Skeletal muscle cell (primary cell): Measurements from ENCODE around the gene ENOX2.
"Not testable (repeated sequence)": the region's sequence is repeated elsewhere in the genome, so short reads cannot be mapped to it uniquely, and the experiment has no call there.

Source experiments
- DNase-seq: peaks from one replicate; pipeline ENCODE4 v3.0.0-alpha.2; 2010; ENCODE audit warnings: low read depth
- H3K4me3 ChIP-seq: 2 replicates; pipeline ENCODE4 v1.5.1; 2011; ENCODE audit warnings: low read depth, mild to moderate bottlenecking, control low read depth, low read length, moderate library complexity

The ENOX2 gene

DNA sequence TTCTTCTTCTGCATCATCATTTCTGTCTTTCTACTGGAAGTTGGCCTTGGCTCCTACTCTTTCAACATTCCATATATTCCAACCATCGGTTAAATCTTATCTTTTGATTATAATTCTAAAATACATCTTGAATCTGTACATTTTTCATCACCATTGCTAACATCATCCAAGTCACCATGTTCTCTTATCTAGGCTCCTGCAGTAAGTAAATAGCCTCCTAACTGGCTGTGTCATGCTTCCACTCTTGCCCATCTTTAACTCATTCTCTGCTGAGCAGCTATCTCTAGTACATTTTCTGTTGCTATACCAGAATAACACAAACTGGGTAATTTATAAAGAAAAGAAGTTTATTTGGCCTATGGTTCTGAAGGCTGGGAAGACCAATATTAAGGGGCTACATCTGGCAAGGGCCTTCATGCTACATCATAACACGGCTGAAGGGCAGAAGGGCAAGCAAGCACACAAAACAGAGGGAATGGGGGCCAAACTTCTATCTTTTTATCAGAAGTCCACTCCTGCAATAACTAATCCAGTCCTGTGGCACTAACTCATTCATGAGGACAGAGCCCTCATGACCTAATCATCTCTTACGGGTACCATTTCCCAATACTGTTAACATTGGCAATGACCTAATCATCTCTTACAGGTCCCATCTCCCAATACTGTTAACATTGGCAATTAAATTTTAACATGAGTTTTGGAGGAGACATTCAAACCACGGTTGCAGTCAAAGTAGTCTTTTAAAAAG is 72.2 kb downstream of the ENOX2 start:
- no peak overlapping the region for H3K4me3 ChIP-seq
- DNase-seq, result no peak

DNA sequence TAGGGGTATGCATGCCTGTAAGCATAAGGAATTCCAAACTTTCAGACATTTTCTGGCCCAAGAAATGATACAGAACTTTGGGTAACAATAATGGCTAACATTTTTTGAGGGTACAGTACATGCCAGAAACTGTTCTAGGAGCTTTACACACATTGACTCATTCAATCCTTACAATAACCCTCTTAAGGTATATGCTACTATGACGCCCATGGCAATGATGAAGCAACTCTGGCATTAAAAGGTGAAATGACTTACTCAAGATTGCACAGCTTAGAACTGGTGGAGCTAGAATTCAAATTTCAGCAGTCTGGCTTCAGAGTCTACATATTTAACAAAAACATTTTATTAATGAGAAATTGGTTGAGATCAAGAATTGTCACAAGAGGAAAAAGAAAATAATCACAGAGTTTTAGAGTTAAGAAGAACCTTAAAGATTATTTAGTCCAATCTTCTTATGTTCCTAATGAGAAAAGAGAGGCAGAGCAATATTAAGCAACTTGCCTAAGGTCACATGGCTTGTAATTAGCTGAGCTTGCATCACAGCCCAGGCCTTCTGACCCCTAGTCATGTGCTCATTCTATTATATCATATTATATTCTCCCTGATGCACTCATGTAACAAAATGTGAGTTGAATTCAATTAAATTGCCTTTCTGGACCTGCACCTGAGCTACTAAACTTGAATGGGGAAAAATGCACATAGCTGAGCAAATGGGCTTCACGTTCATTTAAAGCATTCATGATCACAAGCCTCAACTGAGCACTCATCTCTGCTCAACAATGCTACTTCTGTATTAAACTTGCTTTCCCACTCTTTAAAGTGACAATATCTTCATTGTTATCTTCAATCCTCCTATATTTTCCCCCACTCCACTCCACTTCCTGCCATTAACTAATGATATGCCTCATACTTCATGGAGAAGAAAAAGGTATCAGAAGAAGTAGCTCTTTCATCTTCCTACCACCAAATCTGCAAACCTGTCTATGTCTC is 73.2 kb downstream of the ENOX2 start:
- no peak for DNase-seq
- no peak overlapping the region for H3K4me3 ChIP-seq

DNA sequence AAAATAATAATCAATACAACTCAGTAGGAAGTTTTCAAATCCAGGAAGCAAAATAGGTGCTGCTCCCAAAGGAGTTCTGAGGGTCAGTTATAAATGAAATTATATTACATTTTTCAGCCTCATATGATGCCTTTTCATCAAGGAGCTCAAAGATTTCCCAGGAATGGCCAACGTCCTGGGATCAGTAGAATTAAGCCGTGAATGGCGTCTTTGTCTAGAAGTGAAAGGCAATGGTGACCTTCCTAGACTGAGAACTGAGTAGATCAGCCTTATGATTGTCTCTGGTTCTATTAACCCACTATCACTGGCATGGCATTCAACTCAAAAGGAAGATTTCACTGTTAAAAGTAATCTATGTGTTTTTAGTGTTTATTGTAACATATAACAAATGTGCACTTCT is 74.4 kb downstream of the ENOX2 start:
- no peak overlapping the region for H3K4me3 ChIP-seq
- no peak for DNase-seq

DNA sequence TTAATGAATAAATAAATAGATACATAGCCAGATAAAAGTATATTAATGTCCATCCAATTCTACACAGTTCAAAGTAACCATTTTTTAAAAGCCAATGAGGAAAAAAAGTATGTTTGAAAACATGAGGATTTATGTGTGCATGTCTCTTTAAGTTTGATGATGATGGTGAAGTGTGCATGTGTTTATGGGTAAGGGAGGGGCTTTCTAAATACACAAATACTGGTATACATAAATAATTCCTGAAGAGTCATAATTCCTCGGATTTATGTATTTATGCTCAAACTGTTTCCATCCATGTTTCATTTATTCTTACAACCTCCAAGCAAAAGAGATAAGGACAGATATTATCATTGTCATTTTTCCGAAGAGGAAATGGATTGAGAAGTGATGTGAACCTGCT is 75.4 kb downstream of the ENOX2 start:
- H3K4me3 ChIP-seq, result no peak overlapping the region
- no peak for DNase-seq

DNA sequence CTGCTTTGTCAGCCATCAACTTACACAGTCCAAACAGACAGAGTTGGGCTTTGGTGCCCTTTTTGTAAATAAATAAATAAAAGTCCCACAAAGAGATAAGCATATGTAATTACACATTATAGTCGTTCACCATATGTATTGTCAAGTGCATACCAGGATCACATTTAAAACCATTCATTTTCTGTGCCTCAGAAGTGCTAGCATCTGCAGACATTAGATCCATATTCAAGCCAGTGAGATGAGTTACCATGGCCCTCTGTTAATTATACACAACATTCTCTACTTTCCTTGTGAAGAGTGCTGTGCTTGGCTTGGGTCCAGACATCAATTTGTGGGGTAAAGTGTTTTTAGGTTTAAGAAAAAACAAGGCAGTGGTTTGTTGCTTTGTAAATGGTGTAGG is 76.8 kb downstream of the ENOX2 start:
- no peak for DNase-seq
- H3K4me3 ChIP-seq, result no peak overlapping the region

DNA sequence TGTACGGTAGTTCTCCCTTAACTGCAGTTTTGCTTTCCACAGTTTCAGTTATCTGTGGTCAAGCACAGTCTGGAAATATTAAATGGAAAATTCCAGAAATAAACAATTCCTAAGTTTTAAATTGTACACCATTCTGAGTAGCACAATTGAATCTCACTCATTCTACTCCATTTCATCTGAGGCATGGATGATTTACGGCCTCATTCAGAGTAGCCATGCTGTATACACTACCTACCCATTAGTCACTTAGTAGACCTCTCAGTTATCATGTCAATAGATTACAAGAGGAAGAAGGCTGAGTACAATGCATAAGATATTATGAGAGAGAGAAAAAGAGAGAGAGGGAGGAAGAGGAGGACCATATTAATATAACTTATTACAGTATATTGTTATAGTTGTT is 77.5 kb downstream of the ENOX2 start:
- no peak for DNase-seq
- no peak overlapping the region for H3K4me3 ChIP-seq

DNA sequence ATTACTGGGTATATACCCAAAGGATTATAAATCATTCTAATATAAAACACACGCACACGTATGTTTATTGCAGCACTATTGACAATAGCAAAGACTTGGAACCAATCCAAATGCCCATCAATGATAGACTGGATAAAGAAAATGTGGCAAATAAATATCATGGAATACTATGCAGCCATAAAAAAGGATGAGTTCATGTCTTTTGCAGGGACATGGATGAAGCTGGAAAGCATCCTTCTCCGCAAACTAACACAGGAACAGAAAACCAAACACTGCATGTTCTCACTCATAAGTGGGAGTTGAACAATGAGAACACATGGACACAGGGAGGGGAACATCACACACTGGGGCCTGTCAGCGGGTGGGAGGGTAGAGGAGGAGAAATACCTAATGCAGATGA is 83.6 kb downstream of the ENOX2 start:
- DNase-seq, H3K4me3 ChIP-seq: not testable (repeated sequence)

DNA sequence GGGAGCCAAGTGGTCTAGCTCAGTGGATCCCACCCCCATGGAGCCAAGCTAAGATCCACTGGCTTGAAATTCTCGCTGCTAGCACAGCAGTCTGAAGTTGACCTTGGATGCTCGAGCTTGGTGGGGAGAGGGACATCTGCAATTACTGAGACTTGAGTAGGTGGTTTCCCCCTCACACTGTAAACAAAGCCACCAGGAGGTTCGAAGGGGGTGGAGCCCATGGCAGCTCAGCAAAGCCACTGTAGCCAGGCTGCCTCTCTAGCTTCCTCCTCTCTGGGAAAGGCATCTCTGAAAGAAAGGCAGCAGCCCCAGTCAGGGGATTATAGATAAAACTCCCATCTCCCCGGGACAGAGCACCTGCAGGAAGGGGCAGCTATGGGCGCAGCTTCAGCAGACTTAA is 89.1 kb downstream of the ENOX2 start:
- not testable (repeated sequence) for H3K4me3 ChIP-seq, DNase-seq

DNA sequence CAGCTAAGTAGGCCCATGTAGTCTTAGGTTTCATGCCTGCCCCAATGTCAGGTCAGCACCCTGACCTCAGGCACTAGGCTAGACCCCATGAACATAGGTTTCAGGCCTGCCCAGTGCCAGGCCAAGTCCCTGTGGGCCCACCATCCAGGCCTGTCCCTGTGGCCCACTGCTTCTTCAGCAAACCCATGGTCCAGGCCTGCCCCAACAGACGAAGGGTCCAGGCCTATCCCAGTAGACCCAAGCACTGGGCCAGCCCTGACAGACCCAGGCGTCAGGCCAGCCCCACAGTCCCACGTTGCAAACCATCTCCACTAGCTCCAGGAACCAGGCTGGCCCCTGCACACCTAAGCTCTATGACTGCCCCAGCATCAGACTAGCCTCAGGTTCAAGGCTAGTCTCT is 92.4 kb downstream of the ENOX2 start:
- DNase-seq, result no peak
- no peak overlapping the region for H3K4me3 ChIP-seq

DNA sequence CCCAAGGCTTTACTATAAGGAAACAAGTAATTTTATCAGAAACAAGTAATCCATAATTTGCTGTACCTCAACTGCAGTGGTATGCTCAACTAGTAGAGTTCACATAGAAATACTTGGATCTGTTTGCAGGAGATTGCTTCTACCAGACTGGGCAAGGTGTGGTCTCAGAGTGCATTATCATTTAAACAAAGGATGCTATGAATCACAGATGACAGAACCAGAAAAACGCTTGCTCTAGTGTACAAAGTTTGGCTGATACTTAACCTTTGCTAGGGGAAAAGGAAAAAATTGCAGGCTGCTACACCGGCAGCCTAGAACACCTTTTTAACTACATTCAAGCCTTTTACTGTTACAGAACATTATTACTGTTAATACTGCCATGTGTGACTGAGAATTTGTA is 97.1 kb downstream of the ENOX2 start:
- H3K4me3 ChIP-seq, result no peak overlapping the region
- DNase-seq, result no peak

DNA sequence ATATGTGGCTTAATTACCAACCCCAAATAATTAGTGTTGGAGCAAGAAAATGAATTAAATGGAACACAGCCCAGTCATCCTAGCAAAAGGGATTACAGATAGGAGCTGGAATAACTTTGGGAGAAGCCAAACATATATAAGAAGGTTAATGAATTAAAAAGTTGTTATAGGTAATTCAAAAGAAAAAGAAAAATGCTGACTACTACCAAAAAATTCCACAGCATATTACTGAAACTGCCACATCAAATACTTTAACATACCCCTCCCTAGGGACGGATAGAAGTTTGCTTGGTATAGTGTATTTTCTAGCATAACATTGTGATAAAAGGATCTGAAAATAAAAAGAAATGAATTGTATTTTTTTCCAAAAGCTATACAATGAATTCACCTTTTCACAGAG is 99.5 kb downstream of the ENOX2 start:
- DNase-seq, result no peak
- H3K4me3 ChIP-seq, result no peak overlapping the region

DNA sequence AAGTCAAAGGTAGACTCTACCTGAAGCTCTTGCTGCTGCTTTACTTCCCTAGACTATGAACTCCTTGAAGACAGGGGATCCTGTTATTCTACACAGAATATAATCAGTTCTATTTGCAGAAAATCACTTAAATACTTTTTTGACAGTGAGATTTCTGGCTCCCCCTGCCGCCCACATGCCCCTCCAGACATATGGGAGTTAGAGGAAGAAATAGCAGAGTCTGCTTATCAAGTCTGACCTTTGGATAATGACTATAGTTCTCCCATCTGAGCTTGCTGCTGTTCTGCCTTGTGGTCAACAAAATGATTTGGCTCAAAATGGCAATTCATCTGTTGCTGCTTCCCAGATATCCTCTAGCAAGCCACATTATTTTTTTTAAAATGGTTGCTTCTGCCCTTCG is 101.1 kb downstream of the ENOX2 start:
- DNase-seq, result no peak
- H3K4me3 ChIP-seq, result no peak overlapping the region

DNA sequence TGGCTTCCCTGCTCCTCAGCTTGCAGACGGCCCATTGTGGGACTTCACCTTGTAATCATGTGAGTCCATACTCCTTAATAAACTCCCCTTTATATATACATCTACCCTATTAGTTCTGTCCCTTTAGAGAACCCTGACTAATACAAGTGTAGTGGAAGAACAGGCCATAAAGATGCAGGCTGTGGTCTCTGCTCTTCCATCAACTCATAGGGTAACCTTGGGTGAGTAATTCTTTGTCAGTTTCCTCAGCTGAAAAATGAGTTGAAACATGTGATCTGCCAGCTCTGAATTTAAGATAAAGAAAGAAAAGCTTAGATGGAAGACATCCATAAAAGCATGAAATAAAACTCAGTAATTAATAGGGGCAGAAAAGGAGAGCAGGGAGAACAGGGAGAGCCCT is 103.6 kb downstream of the ENOX2 start:
- DNase-seq, result peak; percentile 9
- H3K4me3 ChIP-seq, result no peak overlapping the region

DNA sequence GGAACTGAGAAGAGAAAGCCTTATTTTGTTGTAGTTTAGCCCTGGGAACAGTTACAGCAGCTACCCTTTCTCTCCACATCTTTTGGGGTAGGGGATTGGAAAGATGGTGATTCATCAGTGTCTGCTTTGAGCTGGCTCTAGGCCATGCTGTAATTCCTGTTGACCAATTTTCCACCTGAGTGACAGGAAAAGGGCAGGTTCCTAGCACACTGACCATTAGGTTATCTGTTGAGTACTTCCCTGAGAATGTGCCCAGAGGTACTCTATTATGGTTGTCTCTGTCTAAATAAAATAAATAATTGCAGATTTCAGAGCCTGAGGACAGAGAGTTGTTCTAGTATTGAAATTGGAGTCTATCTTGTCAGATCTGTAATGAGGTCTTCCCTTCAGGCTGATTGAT is 109.0 kb downstream of the ENOX2 start:
- DNase-seq, result no peak
- no peak overlapping the region for H3K4me3 ChIP-seq

DNA sequence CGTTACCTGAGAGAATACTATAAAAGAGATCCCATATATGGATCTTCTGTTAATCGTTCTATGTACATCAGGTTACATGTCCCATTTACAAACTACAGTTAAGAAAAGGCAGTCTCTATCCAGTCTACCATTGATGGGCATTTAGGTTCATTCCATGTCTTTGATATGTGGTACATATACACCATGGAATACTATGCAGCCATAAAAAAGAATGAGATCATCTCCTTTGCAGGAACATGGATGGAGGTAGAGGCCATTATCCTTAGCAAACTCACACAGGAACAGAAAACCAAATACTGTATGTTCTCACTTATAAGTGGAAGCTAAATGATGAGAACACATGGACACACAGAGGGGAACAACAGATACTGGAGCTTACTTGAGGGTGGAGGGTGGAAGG is 111.1 kb downstream of the ENOX2 start:
- H3K4me3 ChIP-seq, DNase-seq: not testable (repeated sequence)

DNA sequence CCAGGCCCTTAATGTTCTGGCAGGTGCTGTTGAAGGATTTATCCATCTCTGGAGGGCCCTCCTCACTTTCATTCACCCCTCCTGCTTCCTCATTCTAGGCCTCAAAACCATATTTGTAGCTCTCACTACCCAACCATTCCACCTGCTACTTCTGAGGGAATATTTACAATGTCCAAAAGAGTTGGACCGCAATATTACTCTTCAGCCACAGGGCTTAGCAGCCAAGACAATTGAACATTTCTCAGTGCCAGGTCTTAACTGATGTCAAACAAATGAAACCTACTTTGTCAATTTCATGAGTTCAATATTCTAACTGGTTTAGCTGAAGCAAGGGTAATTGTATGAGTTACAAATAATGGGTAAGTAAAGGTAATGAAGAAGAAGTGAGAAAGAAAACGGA is 113.2 kb downstream of the ENOX2 start:
- DNase-seq, result no peak
- H3K4me3 ChIP-seq, result no peak overlapping the region

DNA sequence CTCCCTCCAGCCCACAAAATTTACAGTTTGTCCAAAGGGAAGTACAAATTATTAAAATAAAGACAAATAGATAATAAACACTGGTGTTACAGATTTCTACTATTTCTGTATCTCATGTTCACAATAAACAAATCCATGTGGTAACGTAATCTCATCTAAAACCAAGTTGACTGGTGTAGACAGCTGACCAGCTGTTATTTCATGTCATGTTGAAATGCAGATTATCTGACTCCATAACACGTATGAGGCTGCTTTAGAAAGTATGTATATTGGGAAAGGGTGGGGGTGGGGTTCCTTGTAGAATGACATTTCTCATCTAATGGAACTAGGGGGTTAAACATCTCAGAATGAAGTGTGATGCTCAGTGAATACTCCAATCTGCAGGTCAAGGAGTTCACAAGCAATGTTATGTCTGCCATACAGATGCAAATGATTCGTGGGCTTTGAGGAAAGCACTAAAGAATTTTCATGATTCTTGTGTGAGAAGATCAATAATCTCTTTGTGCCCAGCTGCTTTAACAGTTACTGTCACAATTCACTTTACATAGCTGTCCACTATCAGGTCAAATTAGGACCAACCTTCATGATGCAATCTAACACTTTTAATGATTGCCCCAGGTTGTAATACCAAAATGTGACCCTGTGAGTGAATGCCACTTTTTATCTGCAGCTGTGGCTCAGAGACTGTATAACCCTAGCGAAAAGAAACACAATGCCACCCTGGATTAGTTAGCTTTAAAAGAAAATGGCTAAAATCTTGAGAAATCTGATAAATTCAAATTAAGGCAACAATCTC is 114.0 kb downstream of the ENOX2 start:
- no peak overlapping the region for H3K4me3 ChIP-seq
- no peak for DNase-seq

DNA sequence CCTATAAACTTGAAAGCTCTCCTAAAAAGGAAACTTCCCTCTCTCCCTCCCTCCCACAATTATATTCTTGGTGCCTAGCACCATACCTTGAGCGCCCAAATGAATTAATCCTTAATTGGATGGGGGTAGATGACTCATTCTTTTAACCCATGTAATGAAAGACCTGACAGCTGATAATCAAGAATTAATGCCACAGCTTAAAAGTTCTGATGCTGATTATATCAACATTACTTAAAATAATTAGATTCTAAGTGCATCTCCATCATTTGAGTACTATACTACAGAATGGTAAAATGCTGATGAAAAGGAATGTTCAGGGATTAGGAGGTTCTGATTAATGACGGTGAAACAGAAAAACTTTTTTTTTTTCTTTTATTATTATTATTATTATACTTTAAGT is 117.0 kb downstream of the ENOX2 start:
- DNase-seq, result no peak
- H3K4me3 ChIP-seq, result no peak overlapping the region

DNA sequence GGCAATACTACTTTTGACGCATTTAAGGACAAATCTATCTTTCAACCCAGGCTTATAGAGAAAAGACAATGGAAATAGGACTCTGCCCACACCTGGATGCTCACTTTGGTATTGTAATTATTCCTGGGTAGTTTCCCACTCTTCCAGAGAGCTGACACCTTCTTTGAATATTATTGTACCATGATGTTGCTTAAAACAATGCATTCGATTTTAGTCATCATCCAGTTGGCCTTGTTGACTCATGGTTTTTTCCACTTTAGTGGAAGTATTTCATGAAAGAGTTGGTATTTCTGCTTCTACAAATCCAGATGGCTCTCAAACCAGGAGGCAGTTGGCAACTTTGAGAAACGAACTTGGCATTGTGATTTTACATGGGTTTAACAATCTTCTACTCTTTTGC is 124.2 kb downstream of the ENOX2 start:
- no peak overlapping the region for H3K4me3 ChIP-seq
- no peak for DNase-seq

DNA sequence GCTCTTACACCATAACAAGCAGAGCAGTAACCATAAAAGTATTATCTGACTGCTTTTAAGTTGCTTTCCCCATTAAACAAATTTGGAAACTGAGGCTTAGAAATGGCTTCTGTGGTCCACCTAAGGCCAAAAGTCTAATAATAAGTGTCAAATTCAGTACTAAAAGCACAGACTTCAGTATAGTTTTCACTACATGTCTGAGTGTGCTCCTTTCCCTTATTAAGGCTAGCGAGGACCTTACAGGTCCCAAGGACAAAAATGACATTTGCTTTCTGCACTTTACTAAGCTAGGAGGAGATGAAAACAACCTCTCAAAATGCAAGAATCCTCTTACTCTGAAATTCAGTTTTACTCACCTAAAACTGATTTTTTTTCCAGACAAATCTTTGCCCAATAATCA is 127.2 kb downstream of the ENOX2 start:
- H3K4me3 ChIP-seq, result no peak overlapping the region
- no peak for DNase-seq
